Esophagus muscularis mucosa (tissue), 4 donors: Measurements from ENCODE around the gene BCAS3. TPM values are rescaled to one million over a fixed set of nuclear protein-coding genes. Genes with fewer than 3 reads are reported as not detected.
"Not testable (repeated sequence)": the region's sequence is repeated elsewhere in the genome, so short reads cannot be mapped to it uniquely, and the experiment has no call there.

Experiments
- DNase-seq: peaks from one replicate; pipeline ENCODE4 v3.0.0-alpha.2; 2017; ENCODE audit errors: extremely low spot score
- H3K27ac ChIP-seq, 4 donors: fragments of 200-600 bp; sonication (generic); replicated peaks in 1 of 4; 1 replicate in 3 of 4; 2 replicates in 1 of 4; pipeline ENCODE4 v1.5.1; 2016 to 2019; ENCODE audit warnings: mild to moderate bottlenecking in 1 of 4
- H3K27me3 ChIP-seq, 4 donors: fragments of 200-600 bp; sonication (generic); one replicate each; pipeline versions ENCODE4 v1.5.1 to v1.6.0; 2016 to 2019
- H3K36me3 ChIP-seq, 4 donors: fragments of 200-600 bp; sonication (generic); one replicate each; pipeline ENCODE4 v1.5.1; 2016 to 2019
- H3K4me1 ChIP-seq, 4 donors: fragments of 200-600 bp; sonication (generic); one replicate each; pipeline ENCODE4 v1.5.1; 2016 to 2019
- H3K4me3 ChIP-seq, 4 donors: fragments of 200-600 bp; sonication (generic); 1 replicate in 2 of 4; 2 replicates in 2 of 4; pipeline ENCODE4 v1.5.1; 2016 to 2019; ENCODE audit warnings: mild to moderate bottlenecking in 4 of 4, moderate library complexity in 1 of 4
- H3K9me3 ChIP-seq, 4 donors: fragments of 200-600 bp; sonication (generic); 1 replicate in 3 of 4; 2 replicates in 1 of 4; pipeline ENCODE4 v1.5.1; 2016 to 2019
- CTCF ChIP-seq, 3 experiments: fragments of 200-600 bp in 2 of 3; fragments of 450-650 bp in 1 of 3; sonication (generic) in 2 of 3; IDR thresholded peaks; one replicate each; pipeline ENCODE4 v1.5.1; 2017 to 2019; ENCODE audit warnings: antibody characterized with exemption in 3 of 3, mild to moderate bottlenecking in 2 of 3, moderate library complexity in 1 of 3
- EP300 ChIP-seq: sonication (generic); formaldehyde crosslinking; IDR thresholded peaks from one replicate; pipeline ENCODE4 v1.6.1; 2017; ENCODE audit warnings: antibody characterized with exemption
- POLR2A ChIP-seq: fragments of 450-650 bp; IDR thresholded peaks from one replicate; pipeline ENCODE4 v1.6.1; 2017; ENCODE audit warnings: antibody characterized with exemption, moderate library complexity, mild to moderate bottlenecking, low read depth
- POLR2AphosphoS5 ChIP-seq, 2 donors: sonication (generic); formaldehyde crosslinking; IDR thresholded peaks; one replicate each; pipeline ENCODE4 v1.6.1; 2017; ENCODE audit warnings: antibody characterized with exemption in 2 of 2
- WGBS: methylation state at CpG from one replicate; pipeline ENCODE4 v1.1.5; 2018; 5-methylcytosine and 5-hydroxymethylcytosine counted together
- intact Hi-C: fragments of 100-400 bp; cut with DNase I; formaldehyde crosslinking; loops from one replicate; pipeline ENCODE4 v1.15.1; 2023
- total RNA-seq, 4 donors: library from RNA; depleted of rRNA; stranded (reverse); fragments of >200 nt; gene quantifications; one replicate each; pipeline versions ENCODE4 v1.1.0 to v1.2.1, GENCODE V29; 2016

The BCAS3 gene
- total RNA-seq, 4 donors from 2014 or later: 17.4 to 25.7 (median 19.5) TPM

DNA sequence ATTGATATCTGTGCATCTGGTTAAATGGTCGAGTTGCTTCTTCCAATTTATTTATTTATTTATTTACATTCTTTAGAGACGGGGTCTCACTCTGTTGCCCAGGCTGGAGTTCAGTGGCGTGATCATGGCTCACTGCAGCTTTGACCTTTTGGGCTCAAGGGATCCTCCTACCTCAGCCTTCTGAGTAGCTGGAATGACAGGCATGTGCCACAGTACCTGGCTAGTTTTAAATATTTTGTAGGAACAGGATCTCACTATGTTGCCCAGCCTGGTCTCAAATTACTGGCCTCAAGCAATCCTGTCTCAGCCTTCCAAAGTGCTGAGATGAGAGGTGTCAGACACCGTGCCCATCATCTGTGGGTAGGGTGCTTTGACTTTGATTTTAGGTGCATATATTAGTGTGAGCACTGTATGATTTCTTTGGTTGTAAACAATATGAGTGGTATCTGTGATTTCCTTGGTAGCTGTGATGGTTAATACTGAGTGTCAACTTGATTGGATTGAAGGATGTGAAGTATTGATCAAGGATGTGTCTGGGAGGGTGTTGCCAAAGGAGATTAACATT, 90.2 kb downstream of the BCAS3 start:
- Histone ChIP-seq H3K36me3 (peaks cover 0 to 3% (median 0%) of the 10 kb centered on the region in 4 donors), H3K27ac (no peak overlapping the region), H3K27me3 (no peaks in the 10 kb centered on the region), H3K9me3 (peaks cover 0 to 5% (median 0%) of the 10 kb centered on the region in 4 donors), H3K4me3 (no peak overlapping the region), H3K4me1 (no peaks in the 10 kb centered on the region)
- intact Hi-C loops: no loop called here
- no peak for DNase-seq
- no peak for TF ChIP-seq POLR2AphosphoS5 (IDR thresholded peaks at IDR 0.05)
- no peak for TF ChIP-seq POLR2A
- no peak for TF ChIP-seq EP300
- TF ChIP-seq CTCF (IDR thresholded peaks at IDR 0.05): no peak
- WGBS: 99% methylated on average over 4 of the region's 4 CpGs

DNA sequence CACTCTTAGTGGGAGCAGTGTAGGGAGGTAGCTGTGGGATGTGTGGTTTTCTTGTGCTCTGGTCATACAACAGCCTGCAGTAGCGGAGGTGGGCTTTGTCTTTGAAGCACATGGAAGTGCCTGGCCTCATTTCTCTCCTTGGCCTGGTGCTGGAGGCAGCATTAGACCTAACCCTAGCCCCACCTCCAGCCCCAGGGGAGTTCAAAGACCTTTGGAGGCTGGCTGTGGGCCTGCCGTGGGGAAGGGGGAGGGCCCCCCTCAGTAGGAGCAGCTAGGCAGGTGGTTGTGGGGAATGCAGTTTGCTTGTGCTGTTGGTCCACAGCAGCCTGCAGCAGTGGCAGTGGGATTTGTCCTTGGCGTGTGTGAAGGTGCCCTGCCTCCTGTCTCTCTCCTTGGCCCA, 91.7 kb downstream of the BCAS3 start:
- H3K27ac ChIP-seq: no peak overlapping the region

DNA sequence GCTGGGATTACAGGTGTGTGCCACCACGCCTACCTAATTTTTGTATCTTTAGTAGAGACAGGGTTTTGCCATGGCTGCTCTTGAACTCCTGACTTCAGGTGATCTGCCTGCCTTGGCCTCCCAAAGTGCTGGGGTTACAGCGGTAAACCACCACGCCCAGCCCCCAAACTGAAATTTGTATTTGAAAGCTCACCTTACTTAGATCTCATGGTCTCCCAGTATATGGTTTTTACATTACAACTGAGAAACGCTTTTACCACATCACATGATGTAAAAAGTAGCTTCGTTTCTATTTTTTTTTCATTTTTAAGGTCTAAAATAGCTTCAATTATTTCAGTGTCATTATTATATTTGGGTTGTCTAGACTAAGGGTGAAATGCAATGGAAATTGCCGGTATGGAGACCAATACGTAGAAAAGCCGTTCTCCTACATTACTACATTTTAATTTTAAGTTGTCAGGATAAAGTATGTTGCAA, 93.3 kb downstream of the BCAS3 start:
- intact Hi-C loops: no loop called here

More for the DNA sequence above, 91.7 kb downstream of the BCAS3 start:
- no peak for DNase-seq
- Histone ChIP-seq H3K9me3 (peaks cover 0 to 5% (median 0%) of the 10 kb centered on the region in 4 donors), H3K27me3 (no peaks in the 10 kb centered on the region), H3K36me3 (peaks cover 0 to 3% (median 0%) of the 10 kb centered on the region in 4 donors), H3K4me3 (no peak overlapping the region), H3K4me1 (no peaks in the 10 kb centered on the region)
- WGBS: 100% methylated on average over 2 of the region's 3 CpGs
- intact Hi-C loops: no loop called here
- TF ChIP-seq POLR2AphosphoS5 (IDR thresholded peaks at IDR 0.05) (no peak), POLR2A (no peak)

DNA sequence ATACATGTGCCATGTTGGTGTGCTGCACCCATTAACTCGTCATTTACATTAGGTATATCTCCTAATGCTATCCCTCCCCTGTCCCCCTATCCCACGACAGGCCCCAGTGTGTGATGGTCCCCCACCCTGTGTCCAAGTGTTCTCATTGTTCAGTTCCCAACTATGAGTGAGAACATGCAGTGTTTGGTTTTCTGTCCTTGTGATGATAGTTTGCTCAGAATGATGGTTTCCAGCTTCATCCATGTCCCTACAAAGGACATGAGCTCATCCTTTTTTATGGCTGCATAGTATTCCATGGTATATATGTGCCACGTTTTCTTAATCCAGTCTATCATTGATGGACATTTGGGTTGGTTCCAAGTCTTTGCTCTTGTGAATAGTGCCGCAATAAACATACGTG, 94.0 kb downstream of the BCAS3 start:
- H3K36me3 ChIP-seq, DNase-seq, H3K9me3 ChIP-seq, intact Hi-C loops, H3K4me3 ChIP-seq, H3K27ac ChIP-seq, H3K4me1 ChIP-seq, H3K27me3 ChIP-seq: not testable (repeated sequence)
- WGBS: 90% methylated on average over 5 of the region's 5 CpGs

More for the DNA sequence above, 93.3 kb downstream of the BCAS3 start:
- Histone ChIP-seq H3K9me3 (peaks cover 0 to 5% (median 0%) of the 10 kb centered on the region in 4 donors), H3K4me1 (no peaks in the 10 kb centered on the region), H3K27me3 (no peaks in the 10 kb centered on the region), H3K36me3 (peaks cover 0 to 3% (median 0%) of the 10 kb centered on the region in 4 donors), H3K27ac (no peak overlapping the region), H3K4me3 (no peak overlapping the region)
- no peak for TF ChIP-seq CTCF (IDR thresholded peaks at IDR 0.05)
- no peak for TF ChIP-seq POLR2A
- TF ChIP-seq POLR2AphosphoS5 (IDR thresholded peaks at IDR 0.05): no peak
- no peak for TF ChIP-seq EP300
- no peak for DNase-seq
- 96% methylated on average over 8 of the region's 8 CpGs for WGBS

- no peak for DNase-seq
- 93% methylated on average over 7 of the region's 7 CpGs for WGBS
- Histone ChIP-seq H3K9me3 (no peaks in the 10 kb centered on the region), H3K36me3 (no peaks in the 10 kb centered on the region), H3K27me3 (no peaks in the 10 kb centered on the region), H3K27ac (no peak overlapping the region), H3K4me1 (no peaks in the 10 kb centered on the region), H3K4me3 (no peak overlapping the region)
- intact Hi-C loops: no loop called here
- TF ChIP-seq EP300 (no peak), CTCF (IDR thresholded peaks at IDR 0.05) (no peak), POLR2A (no peak), POLR2AphosphoS5 (IDR thresholded peaks at IDR 0.05) (no peak)
Measured at GRCh38 chr17:60773552-60773951, 95.9 kb downstream of the BCAS3 start.

GRCh38 chr17:60781880-60782412, 104.3 kb downstream of the BCAS3 start:
- Histone ChIP-seq H3K4me1 (peaks cover 0 to 6% (median 0%) of the 10 kb centered on the region in 4 donors), H3K36me3 (no peaks in the 10 kb centered on the region), H3K27me3 (no peaks in the 10 kb centered on the region), H3K27ac (no peak overlapping the region), H3K9me3 (no peaks in the 10 kb centered on the region), H3K4me3 (no peak overlapping the region)
- intact Hi-C loops: no loop called here
- TF ChIP-seq EP300 (no peak), POLR2A (no peak), CTCF (IDR thresholded peaks at IDR 0.05) (no peak), POLR2AphosphoS5 (IDR thresholded peaks at IDR 0.05) (no peak)
- DNase-seq: no peak
